Mesendoderm (in vitro differentiated cells): ENCODE results near the gene RPS6KA2.

Source experiments
- DNase-seq: peaks from one replicate; pipeline ENCODE4 v3.0.0; 2013
- H2AK5ac ChIP-seq: 2 replicates; pipeline ENCODE4 v1.6.1; 2013; ENCODE audit warnings: low read length, inconsistent platforms
- H2BK120ac ChIP-seq: 2 replicates; pipeline ENCODE4 v1.6.1; 2013; ENCODE audit warnings: low read depth, mild to moderate bottlenecking, low read length, moderate library complexity, mixed read lengths
- H2BK15ac ChIP-seq: replicated peaks from 2 replicates; pipeline ENCODE4 v1.6.1; 2013; ENCODE audit warnings: low read depth, mild to moderate bottlenecking, moderate library complexity
- H2BK5ac ChIP-seq: 2 replicates; pipeline ENCODE4 v1.6.1; 2013; ENCODE audit warnings: low read length, inconsistent platforms
- H3K18ac ChIP-seq: 2 replicates; pipeline ENCODE4 v1.6.1; 2013; ENCODE audit warnings: mild to moderate bottlenecking, low read length, mixed read lengths
- H3K23ac ChIP-seq: one replicate; pipeline ENCODE4 v1.6.1; 2013; ENCODE audit warnings: low read length
- H3K27ac ChIP-seq: 2 replicates; pipeline ENCODE4 v1.5.1; 2013; ENCODE audit warnings: low read depth, mild to moderate bottlenecking, inconsistent platforms, low read length, moderate library complexity
- H3K27me3 ChIP-seq: 2 replicates; pipeline ENCODE4 v1.6.1; 2013; ENCODE audit warnings: low read length, control low read depth, mild to moderate bottlenecking, inconsistent platforms; ENCODE audit not compliant: insufficient read depth, poor library complexity
- H3K36me3 ChIP-seq: 2 replicates; pipeline ENCODE4 v1.6.1; 2013; ENCODE audit warnings: low read length, inconsistent platforms; ENCODE audit not compliant: control insufficient read depth, insufficient read depth
- H3K4ac ChIP-seq: one replicate; pipeline ENCODE4 v1.6.1; 2013; ENCODE audit warnings: low read depth, mild to moderate bottlenecking, low read length, moderate library complexity
- H3K4me1 ChIP-seq: 2 replicates; pipeline ENCODE4 v1.6.1; 2013; ENCODE audit warnings: low read depth, low read length, inconsistent platforms; ENCODE audit not compliant: control insufficient read depth
- H3K4me2 ChIP-seq: 2 replicates; pipeline ENCODE4 v1.6.1; 2013; ENCODE audit warnings: low read length
- H3K4me3 ChIP-seq: 2 replicates; pipeline ENCODE4 v1.5.1; 2013; ENCODE audit warnings: mild to moderate bottlenecking, low read length
- H3K56ac ChIP-seq: one replicate; pipeline ENCODE4 v1.6.1; 2013; ENCODE audit warnings: low read length
- H3K79me1 ChIP-seq: 2 replicates; pipeline ENCODE4 v1.6.1; 2013; ENCODE audit warnings: low read length, inconsistent platforms
- H3K79me2 ChIP-seq: 2 replicates; pipeline ENCODE4 v1.6.1; 2013; ENCODE audit warnings: mild to moderate bottlenecking, low read length; ENCODE audit not compliant: control insufficient read depth, insufficient read depth
- H3K9ac ChIP-seq: 2 replicates; pipeline ENCODE4 v1.6.1; 2013; ENCODE audit warnings: low read length, inconsistent platforms
- H4K5ac ChIP-seq: one replicate; pipeline ENCODE4 v1.6.1; 2013; ENCODE audit warnings: low read length
- H4K8ac ChIP-seq: one replicate; pipeline ENCODE4 v1.6.1; 2013; ENCODE audit warnings: low read depth, mild to moderate bottlenecking, control low read depth, low read length, moderate library complexity
- WGBS: extraction: QIAGEN DNeasy Blood & Tissue Kit; methylation state at CpG from one replicate; pipeline ENCODE4 v1.1.7; 2013; ENCODE audit warnings: low lambda C conversion rate, missing lambda C conversion rate; ENCODE audit not compliant: insufficient coverage; ENCODE audit errors: extremely low coverage; 5-methylcytosine and 5-hydroxymethylcytosine counted together

Gene RPS6KA2

GRCh38 chr6:166412156-166412910 lies 214.7 kb downstream of the RPS6KA2 start:
- no peak overlapping the region for H2BK120ac ChIP-seq
- no peak for DNase-seq
- H3K79me2 ChIP-seq, result no peaks in the 10 kb centered on the region
- no peak overlapping the region for H3K4me2 ChIP-seq
- no peak overlapping the region for H3K56ac ChIP-seq
- no peaks in the 10 kb centered on the region for H3K79me1 ChIP-seq
- no peaks in the 10 kb centered on the region for H3K36me3 ChIP-seq
- no peaks in the 10 kb centered on the region for H3K27me3 ChIP-seq
- H3K27ac ChIP-seq, result no peak overlapping the region
- H2BK15ac ChIP-seq, result no peak overlapping the region
- H3K4me1 ChIP-seq, result no peaks in the 10 kb centered on the region
- no peak overlapping the region for H3K4me3 ChIP-seq
- H4K8ac ChIP-seq, result no peak overlapping the region
- H4K5ac ChIP-seq, result no peak overlapping the region
- no peak overlapping the region for H3K23ac ChIP-seq
- no peak overlapping the region for H2AK5ac ChIP-seq
- H3K9ac ChIP-seq, result no peak overlapping the region
- H3K4ac ChIP-seq, result no peak overlapping the region
- no peak overlapping the region for H3K18ac ChIP-seq
- H2BK5ac ChIP-seq, result no peak overlapping the region
- no CpG with 5 or more reads among the region's 49 CpGs for WGBS

- Histone ChIP-seq H3K79me1 (no peaks in the 10 kb centered on the region), H3K4me3 (no peak overlapping the region), H2AK5ac (no peak overlapping the region), H2BK5ac (no peak overlapping the region), H3K79me2 (no peaks in the 10 kb centered on the region), H3K4me1 (no peaks in the 10 kb centered on the region), H3K56ac (no peak overlapping the region), H3K4me2 (no peak overlapping the region), H4K8ac (no peak overlapping the region), H3K36me3 (no peaks in the 10 kb centered on the region), H3K23ac (no peak overlapping the region), H3K4ac (no peak overlapping the region), H3K27ac (no peak overlapping the region), H3K9ac (no peak overlapping the region), H2BK120ac (no peak overlapping the region), H3K27me3 (no peaks in the 10 kb centered on the region), H4K5ac (no peak overlapping the region), H3K18ac (no peak overlapping the region), H2BK15ac (no peak overlapping the region)
- DNase-seq, result no peak
- no CpG with 5 or more reads among the region's 12 CpGs for WGBS
These were observed 215.3 kb downstream of the RPS6KA2 start for GRCh38 chr6:166411721-166412151.

GRCh38 chr6:166411271-166411670 lies 215.8 kb downstream of the RPS6KA2 start:
- Histone ChIP-seq H4K8ac (no peak overlapping the region), H2BK5ac (no peak overlapping the region), H3K4me1 (no peaks in the 10 kb centered on the region), H3K18ac (no peak overlapping the region), H3K9ac (no peak overlapping the region), H3K4me3 (no peak overlapping the region), H3K4me2 (no peak overlapping the region), H3K79me2 (no peaks in the 10 kb centered on the region), H3K27me3 (no peaks in the 10 kb centered on the region), H3K56ac (no peak overlapping the region), H2BK15ac (no peak overlapping the region), H3K27ac (no peak overlapping the region), H3K23ac (no peak overlapping the region), H3K36me3 (no peaks in the 10 kb centered on the region), H2AK5ac (no peak overlapping the region), H2BK120ac (no peak overlapping the region), H4K5ac (no peak overlapping the region), H3K4ac (no peak overlapping the region), H3K79me1 (no peaks in the 10 kb centered on the region)
- no CpG with 5 or more reads among the region's 15 CpGs for WGBS
- DNase-seq, result no peak

GRCh38 chr6:166410426-166410935 lies 216.6 kb downstream of the RPS6KA2 start:
- Histone ChIP-seq H3K36me3 (no peaks in the 10 kb centered on the region), H3K4ac (no peak overlapping the region), H2BK120ac (no peak overlapping the region), H3K18ac (no peak overlapping the region), H3K4me1 (no peaks in the 10 kb centered on the region), H3K27ac (no peak overlapping the region), H3K4me2 (no peak overlapping the region), H3K79me1 (no peaks in the 10 kb centered on the region), H4K8ac (no peak overlapping the region), H3K9ac (no peak overlapping the region), H2BK5ac (no peak overlapping the region), H4K5ac (no peak overlapping the region), H3K4me3 (no peak overlapping the region), H3K56ac (no peak overlapping the region), H3K23ac (no peak overlapping the region), H2AK5ac (no peak overlapping the region), H2BK15ac (no peak overlapping the region), H3K27me3 (no peaks in the 10 kb centered on the region), H3K79me2 (no peaks in the 10 kb centered on the region)
- no CpG with 5 or more reads among the region's 10 CpGs for WGBS
- DNase-seq, result no peak

GRCh38 chr6:166408936-166409755 lies 217.9 kb downstream of the RPS6KA2 start:
- Histone ChIP-seq H3K27me3 (no peaks in the 10 kb centered on the region), H4K8ac (no peak overlapping the region), H3K4me1 (no peaks in the 10 kb centered on the region), H3K18ac (no peak overlapping the region), H2AK5ac (no peak overlapping the region), H3K4me2 (no peak overlapping the region), H3K4ac (no peak overlapping the region), H3K9ac (no peak overlapping the region), H3K27ac (no peak overlapping the region), H3K23ac (no peak overlapping the region), H3K4me3 (no peak overlapping the region), H2BK5ac (no peak overlapping the region), H3K79me2 (no peaks in the 10 kb centered on the region), H3K79me1 (no peaks in the 10 kb centered on the region), H2BK120ac (no peak overlapping the region), H4K5ac (no peak overlapping the region), H2BK15ac (no peak overlapping the region), H3K36me3 (no peaks in the 10 kb centered on the region), H3K56ac (no peak overlapping the region)
- no peak for DNase-seq
- no CpG with 5 or more reads among the region's 22 CpGs for WGBS
